Activated CD4-positive, CD25-positive, alpha-beta regulatory T cell (primary cell): Measurements from ENCODE around the gene ADGRG6.
"Not testable (repeated sequence)": the region's sequence is repeated elsewhere in the genome, so short reads cannot be mapped to it uniquely, and the experiment has no call there.

Source experiments
- DNase-seq, 4 experiments: peaks; one replicate each; lab custom pipeline; 2025; lab: John Stamatoyannopoulos, UW

ADGRG6 gene

GRCh38 chr6:142446576-142446975, 144.8 kb downstream of the ADGRG6 start:
- DNase-seq, result no peak

GRCh38 chr6:142448091-142448729, 146.4 kb downstream of the ADGRG6 start:
- DNase-seq, result no peak

- not testable (repeated sequence) for DNase-seq
Measured at GRCh38 chr6:142450856-142451255, 149.0 kb downstream of the ADGRG6 start.

GRCh38 chr6:142452993-142453392, 151.2 kb downstream of the ADGRG6 start:
- no peak for DNase-seq

GRCh38 chr6:142454196-142454595, 152.4 kb downstream of the ADGRG6 start:
- not testable (repeated sequence) for DNase-seq

GRCh38 chr6:142454848-142455247, 153.0 kb downstream of the ADGRG6 start:
- not testable (repeated sequence) for DNase-seq

GRCh38 chr6:142455957-142456589, 154.3 kb downstream of the ADGRG6 start:
- no peak for DNase-seq

- DNase-seq, result no peak
Measured at GRCh38 chr6:142457638-142458406, 156.0 kb downstream of the ADGRG6 start.

- no peak for DNase-seq
Measured at GRCh38 chr6:142458836-142459235, 157.0 kb downstream of the ADGRG6 start.

GRCh38 chr6:142459271-142459670, 157.5 kb downstream of the ADGRG6 start:
- no peak for DNase-seq

- DNase-seq, result no peak
Measured at GRCh38 chr6:142462260-142462659, 160.5 kb downstream of the ADGRG6 start.

GRCh38 chr6:142463988-142464387, 162.2 kb downstream of the ADGRG6 start:
- DNase-seq, result no peak

GRCh38 chr6:142469220-142469619, 167.4 kb downstream of the ADGRG6 start:
- DNase-seq, result no peak

- no peak for DNase-seq
Measured at GRCh38 chr6:142470421-142470820, 168.6 kb downstream of the ADGRG6 start.

GRCh38 chr6:142474531-142475289, 172.9 kb downstream of the ADGRG6 start:
- DNase-seq, result no peak

GRCh38 chr6:142476452-142476851, 174.6 kb downstream of the ADGRG6 start:
- no peak for DNase-seq

GRCh38 chr6:142478117-142478516, 176.3 kb downstream of the ADGRG6 start:
- DNase-seq, result no peak

- no peak for DNase-seq
Measured at GRCh38 chr6:142481466-142481865, 179.7 kb downstream of the ADGRG6 start.

GRCh38 chr6:142482249-142482648, 180.4 kb downstream of the ADGRG6 start:
- DNase-seq, result no peak

- DNase-seq, result no peak
Measured at GRCh38 chr6:142482974-142483373, 181.2 kb downstream of the ADGRG6 start.

GRCh38 chr6:142485256-142485655, 183.4 kb downstream of the ADGRG6 start:
- DNase-seq, result no peak
